CD4-positive, alpha-beta memory T cell (primary cell): ENCODE results near the gene SLC38A8. TPM values are rescaled to one million over a fixed set of nuclear protein-coding genes. Genes with fewer than 3 reads are reported as not detected.
A peak's percentile ranks its signal among the peaks of the same experiment; 100 is the strongest.

Source experiments
- CTCF ChIA-PET: fragments of 350-600 bp; sonication (Branson Sonifier 250); formaldehyde crosslinking; loops from one replicate; lab custom pipeline; 2021; ENCODE audit warnings: inconsistent platforms; ENCODE audit not compliant: partially characterized antibody; lab: Charles Lee
- POLR2A ChIA-PET: fragments of 350-600 bp; sonication (Branson Sonifier 250); formaldehyde crosslinking; loops from one replicate; lab custom pipeline; 2021; ENCODE audit not compliant: partially characterized antibody; lab: Charles Lee
- DNase-seq, 5 donors: peaks; one replicate each; pipeline versions ENCODE4 v3.0.0 to v3.0.0-alpha.2; 2020 to 2022; ENCODE audit warnings: mixed read lengths in 1 of 5
- H3K27ac ChIP-seq: one replicate; pipeline ENCODE4 v1.7.0; 2013; ENCODE audit warnings: low read depth, low read length
- H3K27me3 ChIP-seq: 2 replicates; pipeline ENCODE4 v1.7.0; 2013; ENCODE audit warnings: mild to moderate bottlenecking, low read length, moderate library complexity; ENCODE audit not compliant: insufficient read depth
- H3K36me3 ChIP-seq: 2 replicates; pipeline ENCODE4 v1.7.0; 2013; ENCODE audit warnings: mild to moderate bottlenecking, low read length, moderate library complexity; ENCODE audit not compliant: insufficient read depth
- H3K4me1 ChIP-seq: 2 replicates; pipeline ENCODE4 v1.7.0; 2013; ENCODE audit warnings: mild to moderate bottlenecking, low read length, moderate library complexity; ENCODE audit not compliant: insufficient read depth
- H3K4me3 ChIP-seq, 2 donors: one replicate each; pipeline ENCODE4 v1.7.0; 2013; ENCODE audit warnings: low read length in 2 of 2, mild to moderate bottlenecking in 1 of 2
- H3K9me3 ChIP-seq, 2 donors: one replicate each; pipeline ENCODE4 v1.7.0; 2013; ENCODE audit warnings: low read length in 2 of 2, control low read depth in 1 of 2; ENCODE audit not compliant: control insufficient read depth in 1 of 2
- H3K27ac Mint-ChIP-seq, 7 donors: one replicate each; pipeline ENCODE4 v1.8.0; 2020 to 2021; ENCODE audit warnings: mixed read lengths in 7 of 7, mild to moderate bottlenecking in 6 of 7, inconsistent platforms in 3 of 7, moderate library complexity in 3 of 7
- H3K27me3 Mint-ChIP-seq, 2 donors: one replicate each; pipeline ENCODE4 v1.8.0; 2020 to 2021; ENCODE audit warnings: mixed read lengths in 2 of 2
- H3K36me3 Mint-ChIP-seq, 2 donors: one replicate each; pipeline ENCODE4 v1.8.0; 2020 to 2021; ENCODE audit warnings: mixed read lengths in 2 of 2, inconsistent platforms in 1 of 2, mild to moderate bottlenecking in 1 of 2
- H3K4me1 Mint-ChIP-seq, 4 donors: one replicate each; pipeline ENCODE4 v1.8.0; 2020 to 2021; ENCODE audit warnings: mixed read lengths in 4 of 4, mild to moderate bottlenecking in 1 of 4
- H3K4me3 Mint-ChIP-seq, 8 donors: one replicate each; pipeline ENCODE4 v1.8.0; 2020 to 2021; ENCODE audit warnings: mixed read lengths in 8 of 8, mild to moderate bottlenecking in 7 of 8, moderate library complexity in 6 of 8, inconsistent platforms in 3 of 8
- H3K9me3 Mint-ChIP-seq, 8 donors: one replicate each; pipeline ENCODE4 v1.8.0; 2020 to 2021; ENCODE audit warnings: mixed read lengths in 8 of 8, mild to moderate bottlenecking in 5 of 8, inconsistent platforms in 3 of 8, moderate library complexity in 1 of 8
- intact Hi-C: fragments of 100-400 bp; cut with micrococcal nuclease; formaldehyde crosslinking; loops from one replicate; pipeline ENCODE4 v1.15.1; 2023
- polyA plus RNA-seq, 2 donors: library from polyadenylated mRNA; unstranded; fragments of 300-500 nt; fragmentation: Illumina TruSeq; gene quantifications; one replicate each; pipeline ENCODE4 v1.2.3, GENCODE V29; 2021
- total RNA-seq, 2 experiments: library from RNA; stranded (reverse); gene quantifications; one replicate each; pipeline ENCODE4 v1.2.3, GENCODE V29; 2021

Gene SLC38A8
- total and polyA plus RNA-seq, 4 experiments from 2014 or later: not detected

GRCh38 chr16:83967091-83967490 is 75.5 kb downstream of the SLC38A8 start:
- Mint-ChIP-seq H3K36me3 (no peaks in the 10 kb centered on the region), H3K27me3 (peaks cover 5 to 11% of the 10 kb centered on the region in 2 donors), H3K9me3 (peaks cover 0 to 2% (median 0%) of the 10 kb centered on the region in 8 donors), H3K4me3 (no peak overlapping the region), H3K4me1 (peaks cover 0 to 4% (median 2%) of the 10 kb centered on the region in 4 donors), H3K27ac (no peak overlapping the region)
- DNase-seq: no peak
- H3K27me3 ChIP-seq: no peaks in the 10 kb centered on the region
- H3K36me3 ChIP-seq: no peaks in the 10 kb centered on the region
- H3K27ac ChIP-seq: no peak overlapping the region
- intact Hi-C loops: no loop called here
- H3K9me3 ChIP-seq: no peaks in the 10 kb centered on the region
- POLR2A ChIA-PET: no interaction called here
- CTCF ChIA-PET: no interaction called here
- H3K4me1 ChIP-seq: no peaks in the 10 kb centered on the region
- H3K4me3 ChIP-seq: no peak overlapping the region

GRCh38 chr16:83966153-83966696 is 76.4 kb downstream of the SLC38A8 start:
- H3K27ac ChIP-seq: no peak overlapping the region
- peaks cover 0 to 2% (median 0%) of the 10 kb centered on the region in 8 donors for H3K9me3 Mint-ChIP-seq
- ChIA-PET CTCF (interaction anchor here (1.1 kb wide), 1 partner anchor 10 kb away, joined by 3 read pairs; no protein-coding TSS in a partner anchor), POLR2A (no interaction called here)
- intact Hi-C loops: no loop called here
- no peaks in the 10 kb centered on the region for H3K4me1 ChIP-seq
- H3K4me3 Mint-ChIP-seq: no peak overlapping the region
- H3K36me3 Mint-ChIP-seq: no peaks in the 10 kb centered on the region
- no peak for DNase-seq
- H3K4me1 Mint-ChIP-seq: peaks cover 0 to 4% (median 2%) of the 10 kb centered on the region in 4 donors
- H3K27me3 ChIP-seq: no peaks in the 10 kb centered on the region
- H3K4me3 ChIP-seq: no peak overlapping the region
- no peaks in the 10 kb centered on the region for H3K9me3 ChIP-seq
- H3K27ac Mint-ChIP-seq: no peak overlapping the region
- no peaks in the 10 kb centered on the region for H3K36me3 ChIP-seq
- peaks cover 5 to 11% of the 10 kb centered on the region in 2 donors for H3K27me3 Mint-ChIP-seq

GRCh38 chr16:83965444-83966152 is 77.0 kb downstream of the SLC38A8 start:
- Mint-ChIP-seq H3K36me3 (no peaks in the 10 kb centered on the region), H3K27me3 (peaks cover 5 to 11% of the 10 kb centered on the region in 2 donors), H3K9me3 (peaks cover 0 to 2% (median 0%) of the 10 kb centered on the region in 8 donors), H3K4me3 (peak overlapping the region in 1 of 8 donors; percentile 32), H3K27ac (no peak overlapping the region), H3K4me1 (peaks cover 0 to 4% (median 2%) of the 10 kb centered on the region in 4 donors)
- no peak for DNase-seq
- ChIA-PET POLR2A (no interaction called here), CTCF (interaction anchor here (1.1 kb wide), 1 partner anchor 10 kb away, joined by 3 read pairs; no protein-coding TSS in a partner anchor)
- Histone ChIP-seq H3K4me3 (no peak overlapping the region), H3K9me3 (no peaks in the 10 kb centered on the region), H3K4me1 (no peaks in the 10 kb centered on the region), H3K27ac (no peak overlapping the region), H3K27me3 (no peaks in the 10 kb centered on the region), H3K36me3 (no peaks in the 10 kb centered on the region)
- intact Hi-C loops: no loop called here

GRCh38 chr16:83964684-83965443 is 77.7 kb downstream of the SLC38A8 start:
- POLR2A ChIA-PET: no interaction called here
- H3K27ac Mint-ChIP-seq: no peak overlapping the region
- H3K9me3 ChIP-seq: no peaks in the 10 kb centered on the region
- H3K4me3 Mint-ChIP-seq: no peak overlapping the region
- DNase-seq: no peak
- no peaks in the 10 kb centered on the region for H3K27me3 ChIP-seq
- peaks cover 0 to 2% (median 0%) of the 10 kb centered on the region in 8 donors for H3K9me3 Mint-ChIP-seq
- H3K27ac ChIP-seq: no peak overlapping the region
- no peaks in the 10 kb centered on the region for H3K36me3 ChIP-seq
- H3K4me1 Mint-ChIP-seq: peaks cover 0 to 4% (median 2%) of the 10 kb centered on the region in 4 donors
- H3K4me1 ChIP-seq: no peaks in the 10 kb centered on the region
- intact Hi-C loops: no loop called here
- H3K27me3 Mint-ChIP-seq: peaks cover 5 to 9% of the 10 kb centered on the region in 2 donors
- no peaks in the 10 kb centered on the region for H3K36me3 Mint-ChIP-seq
- CTCF ChIA-PET: interaction anchor here (0.9 to 1.1 kb wide), 2 partner anchors 9 to 222 kb away, joined by 3 read pairs; partner anchors contain the start of gene TAF1C
- H3K4me3 ChIP-seq: no peak overlapping the region

- H3K9me3 ChIP-seq: no peaks in the 10 kb centered on the region
- POLR2A ChIA-PET: no interaction called here
- no peak overlapping the region for H3K27ac ChIP-seq
- CTCF ChIA-PET: no interaction called here
- H3K36me3 ChIP-seq: no peaks in the 10 kb centered on the region
- peaks cover 3 to 6% of the 10 kb centered on the region in 2 donors for H3K27me3 Mint-ChIP-seq
- no peak overlapping the region for H3K4me3 ChIP-seq
- H3K27ac Mint-ChIP-seq: no peak overlapping the region
- no peak overlapping the region for H3K4me3 Mint-ChIP-seq
- H3K4me1 Mint-ChIP-seq: peaks cover 0 to 4% (median 2%) of the 10 kb centered on the region in 4 donors
- no peaks in the 10 kb centered on the region for H3K4me1 ChIP-seq
- intact Hi-C loops: no loop called here
- no peaks in the 10 kb centered on the region for H3K36me3 Mint-ChIP-seq
- no peaks in the 10 kb centered on the region for H3K27me3 ChIP-seq
- peaks cover 0 to 2% (median 0%) of the 10 kb centered on the region in 8 donors for H3K9me3 Mint-ChIP-seq
- DNase-seq: no peak
These were observed 79.1 kb downstream of the SLC38A8 start for GRCh38 chr16:83963277-83964119.

GRCh38 chr16:83961591-83961990 is 81.0 kb downstream of the SLC38A8 start:
- Mint-ChIP-seq H3K4me1 (no peaks in the 10 kb centered on the region), H3K9me3 (no peaks in the 10 kb centered on the region), H3K27ac (no peak overlapping the region), H3K4me3 (no peak overlapping the region), H3K36me3 (no peaks in the 10 kb centered on the region), H3K27me3 (peaks cover 0 to 2% of the 10 kb centered on the region in 2 donors)
- no peak for DNase-seq
- no peaks in the 10 kb centered on the region for H3K9me3 ChIP-seq
- no peak overlapping the region for H3K27ac ChIP-seq
- no peak overlapping the region for H3K4me3 ChIP-seq
- ChIA-PET CTCF (no interaction called here), POLR2A (no interaction called here)
- intact Hi-C loops: no loop called here
- H3K36me3 ChIP-seq: no peaks in the 10 kb centered on the region
- no peaks in the 10 kb centered on the region for H3K27me3 ChIP-seq
- no peaks in the 10 kb centered on the region for H3K4me1 ChIP-seq
